ENCODE measurements around the gene ANGPT4.

DNA sequence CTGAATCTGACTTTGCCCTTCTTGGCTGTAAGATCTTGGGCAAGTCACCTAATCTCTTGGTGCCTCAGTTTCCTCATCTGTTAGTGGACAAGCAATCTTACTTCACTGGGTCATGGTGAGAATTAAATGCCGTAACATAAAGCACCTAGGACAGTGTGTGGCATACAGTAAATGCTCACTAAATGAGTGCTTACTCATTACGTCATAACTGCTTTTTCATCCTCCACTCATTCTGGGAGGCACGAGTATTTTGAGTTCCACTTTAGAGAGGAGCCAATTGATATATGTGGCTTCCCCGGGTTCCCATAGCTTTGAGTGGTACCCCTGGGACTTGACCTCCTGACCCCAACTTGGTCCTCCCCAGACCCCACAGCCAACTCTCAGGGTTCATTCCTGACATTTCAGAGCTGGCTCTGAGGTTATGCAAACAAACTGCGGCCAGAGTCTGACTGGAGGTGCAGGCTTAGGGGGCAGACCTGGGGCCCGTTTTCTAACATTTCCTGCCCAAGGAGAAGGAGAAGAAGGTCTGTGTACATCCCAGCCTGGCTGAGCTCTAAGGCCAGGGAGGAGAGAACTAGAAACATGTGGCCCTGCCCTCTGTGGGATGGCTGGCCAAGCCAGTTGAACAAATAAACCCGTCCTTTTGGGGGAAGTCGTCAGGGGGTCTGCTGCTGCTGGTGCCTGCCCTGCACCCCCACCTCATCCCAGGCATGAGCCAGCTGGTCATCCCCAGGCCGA, 5.8 kb downstream of the ANGPT4 start:
- TF ChIP-seq, protein P1, sequence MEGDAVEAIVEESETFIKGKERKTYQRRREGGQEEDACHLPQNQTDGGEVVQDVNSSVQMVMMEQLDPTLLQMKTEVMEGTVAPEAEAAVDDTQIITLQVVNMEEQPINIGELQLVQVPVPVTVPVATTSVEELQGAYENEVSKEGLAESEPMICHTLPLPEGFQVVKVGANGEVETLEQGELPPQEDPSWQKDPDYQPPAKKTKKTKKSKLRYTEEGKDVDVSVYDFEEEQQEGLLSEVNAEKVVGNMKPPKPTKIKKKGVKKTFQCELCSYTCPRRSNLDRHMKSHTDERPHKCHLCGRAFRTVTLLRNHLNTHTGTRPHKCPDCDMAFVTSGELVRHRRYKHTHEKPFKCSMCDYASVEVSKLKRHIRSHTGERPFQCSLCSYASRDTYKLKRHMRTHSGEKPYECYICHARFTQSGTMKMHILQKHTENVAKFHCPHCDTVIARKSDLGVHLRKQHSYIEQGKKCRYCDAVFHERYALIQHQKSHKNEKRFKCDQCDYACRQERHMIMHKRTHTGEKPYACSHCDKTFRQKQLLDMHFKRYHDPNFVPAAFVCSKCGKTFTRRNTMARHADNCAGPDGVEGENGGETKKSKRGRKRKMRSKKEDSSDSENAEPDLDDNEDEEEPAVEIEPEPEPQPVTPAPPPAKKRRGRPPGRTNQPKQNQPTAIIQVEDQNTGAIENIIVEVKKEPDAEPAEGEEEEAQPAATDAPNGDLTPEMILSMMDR (IDR thresholded peaks at IDR 0.05), result no peak
- TF ChIP-seq POLR2A (IDR thresholded peaks at IDR 0.05), result no peak

Data from tibial nerve (tissue), 3 donors.